CD4-positive, alpha-beta T cell treated with Interleukin-17A for 4 hours (primary cell): ENCODE data around the gene FAM25G.
"Not testable (repeated sequence)": the region's sequence is repeated elsewhere in the genome, so short reads cannot be mapped to it uniquely, and the experiment has no call there.

Source experiments
- DNase-seq: peaks from one replicate; pipeline ENCODE4 v3.0.0-alpha.2; 2020; ENCODE audit warnings: mixed read lengths

The FAM25G gene

DNA sequence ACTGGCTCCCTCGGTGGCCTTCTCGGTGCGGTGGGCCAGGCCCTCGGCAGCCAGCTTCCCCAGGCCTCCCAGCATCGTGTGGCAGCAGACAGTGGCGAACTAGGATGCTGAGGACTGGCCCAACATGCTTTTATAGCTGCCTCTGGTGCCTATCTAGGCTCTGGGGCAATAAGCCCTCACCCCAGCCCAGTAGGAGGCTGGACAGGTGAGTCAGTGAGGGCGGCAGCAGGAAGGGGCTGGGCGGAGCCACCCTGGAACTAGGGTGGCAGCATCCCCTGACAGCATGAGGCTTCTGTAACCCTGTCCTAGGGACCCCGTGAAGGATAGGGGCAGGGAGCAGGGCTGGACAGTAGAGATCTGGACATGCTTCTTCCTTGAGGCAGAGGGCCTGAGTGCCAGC lies at the start of gene FAM25G:
Gene FAM25G (minus strand): TSS at position 101 of the 400 bp plus-strand sequence. CDS start 26 bp downstream, at position 75.
- DNase-seq: not testable (repeated sequence)

DNA sequence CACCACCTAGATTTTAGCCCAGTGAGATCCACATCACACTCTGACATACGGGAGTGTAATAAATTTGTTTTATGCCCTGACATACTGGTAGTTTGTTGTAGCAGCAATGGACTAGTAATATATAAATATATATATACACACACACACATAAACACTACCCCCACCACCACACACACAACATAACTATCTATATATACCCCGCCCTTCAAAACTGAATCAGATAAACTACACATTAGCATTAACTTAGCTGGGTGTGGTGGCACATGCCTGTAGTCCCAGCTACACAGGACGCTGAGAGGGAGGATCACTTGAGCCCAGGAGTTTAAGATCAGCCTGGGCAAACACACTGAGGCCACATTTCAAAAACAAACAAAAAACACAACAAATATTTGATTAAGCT lies 44.9 kb upstream of the FAM25G start:
- DNase-seq: not testable (repeated sequence)

DNA sequence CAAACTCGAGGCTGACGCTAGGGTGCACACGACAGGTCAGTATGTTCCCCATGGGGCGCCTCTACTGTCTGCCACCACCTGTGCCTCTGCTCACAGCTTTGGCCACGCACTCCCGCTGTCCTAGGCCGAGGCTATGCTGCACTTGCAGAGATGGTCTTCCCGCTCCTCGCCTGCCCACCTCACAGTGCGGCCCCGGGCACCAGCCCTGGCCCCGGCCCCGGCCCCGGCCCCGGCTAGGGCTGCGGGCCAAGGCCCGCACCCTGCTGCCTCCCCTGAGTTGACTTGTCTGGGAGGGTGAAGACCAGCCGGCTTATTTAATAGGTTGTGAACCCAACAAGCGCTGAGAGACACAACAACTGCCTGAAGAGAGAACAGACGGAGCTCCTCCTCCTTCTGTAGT lies 32.0 kb upstream of the FAM25G start, which contains the start of gene AGAP9:
Gene AGAP9 (minus strand): TSS at position 164 of the 400 bp plus-strand sequence. CDS start 112 bp downstream, at position 52.
- DNase-seq: not testable (repeated sequence)

- DNase-seq: not testable (repeated sequence)
Observed at GRCh38 chr10:47502313-47502712, 10.8 kb upstream of the FAM25G start.

DNA sequence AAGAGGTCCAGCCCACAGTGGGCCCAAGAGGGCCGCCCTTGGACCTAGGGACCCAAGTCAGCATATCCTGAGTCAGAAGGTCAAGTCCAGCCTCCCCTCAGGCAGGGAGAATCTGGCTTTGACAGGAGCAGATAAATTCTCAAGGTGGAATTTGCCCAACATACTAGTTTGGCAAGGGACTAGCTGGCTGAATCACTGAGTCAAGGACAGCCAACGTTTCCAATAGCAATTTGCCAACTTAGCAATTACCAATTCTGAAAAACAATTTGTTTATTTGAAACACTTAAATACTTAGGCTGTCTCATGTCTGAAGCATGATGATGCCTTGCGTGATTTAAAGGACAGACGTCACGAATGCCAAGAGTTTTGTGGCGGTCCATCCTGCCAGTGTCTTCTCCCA lies 2.7 kb upstream of the FAM25G start:
- DNase-seq: not testable (repeated sequence)

GRCh38 chr10:47489630-47490029 lies 1.9 kb downstream of the FAM25G start:
- DNase-seq: not testable (repeated sequence)

GRCh38 chr10:47485943-47486342 lies 5.6 kb downstream of the FAM25G start:
- DNase-seq: not testable (repeated sequence)

DNA sequence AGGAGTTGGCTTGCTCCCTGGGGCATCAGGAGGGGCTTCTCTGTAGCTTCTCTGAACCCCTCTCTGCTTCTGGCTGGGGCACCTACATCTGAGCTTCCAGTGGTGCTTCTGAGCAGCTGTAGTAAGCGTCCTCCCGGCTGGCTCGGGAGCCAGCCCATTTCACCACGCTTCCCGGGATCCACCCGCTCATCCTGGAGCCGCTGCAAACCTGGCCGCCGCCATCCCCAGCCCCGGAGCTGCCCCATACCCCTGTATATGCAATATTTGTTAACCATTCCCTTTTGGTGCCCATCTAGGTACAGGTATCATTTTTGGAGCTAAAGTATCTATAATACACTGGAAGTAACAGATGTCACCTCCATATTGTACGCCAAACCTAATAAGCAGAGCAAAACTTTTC lies 6.7 kb downstream of the FAM25G start:
- DNase-seq: not testable (repeated sequence)

DNA sequence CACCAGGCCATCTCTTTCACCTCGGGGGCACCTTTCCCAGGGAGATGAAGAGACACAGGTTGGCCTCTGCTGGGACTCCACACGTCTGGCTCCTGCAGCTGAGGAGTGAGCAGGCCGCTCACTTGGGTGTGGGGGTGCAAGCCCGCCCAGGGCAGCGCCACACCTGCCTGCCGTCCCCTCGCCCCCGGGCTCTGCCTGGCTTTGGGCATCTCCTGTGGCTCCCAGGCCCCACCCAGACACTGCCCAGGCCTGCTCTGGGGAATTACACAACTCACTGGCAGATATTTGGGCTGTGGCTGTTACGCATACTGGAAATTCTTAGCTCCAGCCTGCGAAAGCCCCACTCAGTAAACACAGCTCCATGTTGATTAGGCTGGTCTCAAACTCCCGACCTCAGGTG lies 7.6 kb downstream of the FAM25G start, which contains the start of gene ANXA8:
Gene ANXA8 (minus strand): TSS at position 193 of the 400 bp plus-strand sequence. CDS start 182 bp downstream, at position 11.
- DNase-seq: not testable (repeated sequence)

GRCh38 chr10:47482367-47482766 lies 9.1 kb downstream of the FAM25G start:
- not testable (repeated sequence) for DNase-seq

DNA sequence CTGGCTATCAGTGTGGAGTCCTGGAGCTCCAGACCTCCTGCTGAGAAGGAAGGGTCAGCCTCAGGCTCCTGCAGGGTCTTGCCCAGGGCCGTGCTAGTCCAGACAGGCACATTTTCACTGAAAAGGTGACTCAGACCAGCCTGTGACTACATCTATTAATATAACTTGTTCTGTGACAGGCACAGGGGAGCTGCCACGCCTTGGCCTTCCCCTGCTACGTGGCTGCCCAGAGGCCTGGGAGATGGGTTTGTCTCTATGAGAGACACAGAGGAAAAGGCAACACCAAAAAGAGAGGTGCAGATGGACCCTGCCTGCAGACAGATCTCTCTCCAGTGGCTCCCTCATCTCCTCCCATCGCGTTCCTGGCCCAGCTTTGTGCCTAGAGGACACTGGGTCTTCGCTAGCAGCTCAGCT lies 9.7 kb downstream of the FAM25G start:
- not testable (repeated sequence) for DNase-seq

DNA sequence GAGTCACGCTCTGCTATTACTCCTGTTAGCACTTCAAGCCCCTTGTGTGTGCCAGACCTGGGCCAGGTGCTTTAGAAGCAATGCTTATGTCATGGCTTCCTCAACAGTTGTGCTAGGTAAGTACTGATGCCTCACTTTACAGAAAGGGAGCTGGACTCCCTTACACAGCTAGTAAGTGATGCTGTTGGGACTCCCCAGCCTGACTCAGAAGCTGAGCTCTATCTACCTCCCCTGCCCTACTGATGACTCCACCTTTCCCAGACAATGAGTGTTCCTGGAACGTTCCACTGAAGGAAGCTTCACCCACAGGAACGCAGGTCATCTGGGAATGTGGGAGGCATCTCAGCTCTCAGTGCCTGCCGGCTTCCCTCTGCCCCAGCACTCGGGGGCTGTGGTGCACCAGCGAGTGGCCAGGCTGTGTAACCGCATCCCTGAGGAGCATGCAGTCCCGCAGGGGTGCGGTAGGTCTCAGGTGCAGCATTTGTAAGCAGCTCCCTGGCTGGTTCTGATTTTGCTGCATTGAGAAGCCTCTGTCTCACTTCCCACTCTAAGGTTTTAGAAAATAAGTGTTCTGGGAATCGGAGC lies 10.2 kb downstream of the FAM25G start:
- DNase-seq: not testable (repeated sequence)

DNA sequence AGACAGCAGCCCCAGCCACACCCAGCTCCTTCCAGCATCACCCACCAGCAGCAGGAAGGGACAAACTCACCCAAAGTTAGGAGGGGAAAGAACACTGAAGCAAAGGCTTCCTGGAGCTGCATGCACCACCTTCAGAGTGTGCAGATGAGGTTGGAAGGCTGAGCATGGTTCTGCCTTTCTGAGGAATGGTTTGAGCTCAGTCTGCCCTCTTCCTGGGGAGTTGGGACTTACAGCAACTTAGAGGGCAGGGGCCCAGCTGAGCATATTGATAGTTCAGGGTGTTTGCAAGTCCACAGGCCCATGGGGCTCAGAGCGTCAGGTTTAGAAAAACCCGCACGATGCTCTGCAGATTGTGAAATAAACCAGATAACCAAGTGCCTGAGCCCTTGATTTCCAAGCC lies 11.4 kb downstream of the FAM25G start:
- not testable (repeated sequence) for DNase-seq

DNA sequence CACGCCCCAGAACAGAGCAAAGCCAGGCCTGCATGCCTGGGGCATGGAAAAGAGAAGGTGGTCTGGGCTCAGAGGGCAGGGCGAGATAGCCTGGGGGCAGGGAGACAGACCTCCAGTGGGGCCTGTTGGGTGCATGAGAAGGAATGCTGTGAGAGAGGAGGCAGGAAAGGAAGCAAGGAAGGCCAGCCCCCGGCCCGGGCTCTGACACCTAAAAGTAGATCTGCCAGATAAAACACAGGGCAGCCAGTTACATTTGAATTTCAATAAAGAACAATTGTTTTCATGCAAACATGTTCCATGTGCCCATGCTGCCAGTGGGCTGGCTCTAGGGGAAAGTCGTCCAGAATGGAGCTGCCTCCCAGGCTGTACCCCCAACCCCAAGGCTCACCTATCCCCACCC lies 13.4 kb downstream of the FAM25G start:
- DNase-seq: not testable (repeated sequence)

- DNase-seq: not testable (repeated sequence)
Observed at GRCh38 chr10:47477078-47477477, 14.4 kb downstream of the FAM25G start.

DNA sequence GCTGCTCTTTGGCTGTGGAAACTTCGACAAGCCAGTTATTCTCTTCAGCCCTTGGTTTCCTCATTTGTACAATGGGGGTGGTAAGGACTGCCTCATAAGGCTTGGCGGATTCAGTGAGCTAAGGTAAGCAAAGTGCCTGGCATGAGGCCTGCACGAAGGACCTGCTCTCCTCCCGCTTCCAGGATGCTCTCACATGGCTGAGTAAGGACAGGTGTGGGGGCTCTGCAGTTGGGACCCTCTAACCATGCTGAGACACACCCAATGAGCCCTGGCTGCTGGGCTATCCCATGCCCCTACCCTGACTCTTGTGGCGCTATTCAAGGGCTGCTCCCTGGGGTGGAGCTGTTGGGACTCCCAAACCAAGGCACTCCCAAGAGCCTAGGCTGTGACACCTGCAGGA lies 16.4 kb downstream of the FAM25G start:
- DNase-seq: not testable (repeated sequence)

DNA sequence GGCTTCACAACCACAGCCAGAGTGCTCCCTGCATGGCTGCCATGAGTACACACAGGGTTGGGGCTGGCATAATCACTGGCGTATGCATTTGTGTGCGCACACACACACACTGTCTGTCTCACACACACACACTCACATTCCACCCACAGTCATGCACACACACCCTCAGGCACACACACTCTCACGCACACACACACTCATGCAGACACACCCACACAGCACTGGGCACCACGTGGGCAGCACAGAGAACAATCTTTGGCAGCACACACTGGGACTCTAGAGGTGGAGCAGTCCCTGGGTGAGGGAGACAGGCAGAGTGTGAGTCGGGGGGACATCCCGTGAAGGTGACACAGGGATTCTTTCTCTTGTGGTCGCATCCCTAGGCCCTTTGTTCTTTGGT lies 18.0 kb downstream of the FAM25G start:
- DNase-seq: not testable (repeated sequence)

DNA sequence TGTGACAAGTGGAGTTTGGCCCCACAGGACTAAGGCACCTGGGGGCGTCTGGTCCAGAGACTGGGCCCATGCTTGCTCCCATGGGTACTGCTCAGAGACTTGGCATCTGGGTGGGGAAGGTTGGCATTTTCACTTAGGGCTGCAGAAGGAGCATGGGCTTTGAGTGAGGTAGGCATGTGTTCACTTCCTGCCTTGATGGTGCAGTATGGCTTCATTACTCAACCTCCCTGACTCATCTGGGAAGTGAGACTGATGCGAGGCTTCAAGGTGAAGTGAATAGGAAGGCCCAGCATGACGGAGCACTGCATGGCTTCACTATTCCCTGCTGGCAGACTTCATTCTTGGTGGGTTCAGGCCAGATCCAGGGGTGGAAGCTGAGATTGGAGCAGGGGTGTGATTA lies 18.9 kb downstream of the FAM25G start:
- not testable (repeated sequence) for DNase-seq

DNA sequence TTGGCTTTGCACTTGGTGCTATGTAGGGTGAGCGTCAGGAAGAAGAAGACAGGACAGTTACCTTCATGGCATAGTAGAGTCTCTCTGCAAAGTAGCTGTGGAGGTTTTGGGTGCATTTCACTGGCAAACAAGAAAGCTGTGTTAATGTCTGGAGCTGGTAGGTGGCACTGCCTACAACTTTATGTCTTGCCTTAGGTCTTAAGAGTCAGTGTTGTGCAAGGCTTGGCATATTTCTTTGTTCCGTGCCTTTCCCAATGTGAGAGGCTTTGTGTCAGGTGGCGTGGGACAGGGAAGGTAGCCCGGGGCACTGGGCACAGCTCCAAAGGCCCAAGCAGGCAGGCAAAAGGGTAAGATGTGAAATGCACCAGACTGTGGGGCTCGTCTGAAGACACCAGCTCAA lies 19.4 kb downstream of the FAM25G start:
- DNase-seq: not testable (repeated sequence)

DNA sequence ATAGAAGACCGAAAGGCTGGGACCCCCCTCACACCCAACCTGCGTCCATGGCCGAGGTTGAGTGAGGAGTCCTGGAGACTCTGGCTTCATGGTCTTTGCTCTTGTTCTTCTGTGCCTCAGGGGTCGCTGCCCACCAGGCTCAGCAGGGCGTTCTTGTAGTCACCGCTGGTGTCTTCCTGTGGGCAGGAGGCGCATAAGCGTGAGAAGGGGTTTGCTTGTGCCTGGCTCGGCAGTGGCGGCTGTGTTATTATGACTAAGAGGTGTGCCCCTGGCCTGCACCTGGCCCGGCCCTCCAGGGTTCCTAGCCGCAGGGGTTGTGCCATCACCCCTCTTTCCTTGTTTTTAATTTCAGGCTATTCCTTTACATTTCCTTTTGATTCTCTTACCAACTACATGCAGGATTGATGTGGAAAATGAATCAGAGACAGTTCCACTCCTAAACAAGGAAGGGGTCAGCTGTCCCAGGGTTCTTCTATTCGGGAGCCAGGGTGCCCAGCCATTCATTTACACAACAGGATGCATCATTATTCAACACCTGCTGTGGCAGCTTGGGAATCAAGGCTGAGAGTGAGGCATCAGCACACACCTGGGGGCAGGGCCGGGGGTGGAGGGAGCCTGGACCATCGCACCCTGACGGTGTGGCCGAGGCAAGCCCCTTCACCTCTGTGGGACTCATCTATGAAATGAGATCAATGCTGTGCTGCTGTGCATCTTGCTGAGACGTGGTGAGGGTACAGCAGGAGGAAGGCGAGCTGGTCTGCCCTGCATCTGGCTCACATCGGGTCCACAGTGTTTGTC lies 22.6 kb downstream of the FAM25G start:
- not testable (repeated sequence) for DNase-seq

GRCh38 chr10:47467957-47468356 lies 23.5 kb downstream of the FAM25G start:
- not testable (repeated sequence) for DNase-seq

- not testable (repeated sequence) for DNase-seq
Observed at GRCh38 chr10:47467458-47467857, 24.0 kb downstream of the FAM25G start.

GRCh38 chr10:47465216-47465917 lies 26.1 kb downstream of the FAM25G start:
- not testable (repeated sequence) for DNase-seq
